Keratinocyte (primary cell): ENCODE measurements around the gene CDCA3. TPM values are rescaled to one million over a fixed set of nuclear protein-coding genes. Genes with fewer than 3 reads are reported as not detected.

Experiments used
- DNase-seq: peaks from one replicate; pipeline ENCODE4 v3.0.0-alpha.2; 2011; ENCODE audit warnings: low read depth, missing footprints, low spot score
- FAIRE-seq: peaks from 2 replicates; lab custom pipeline; 2011; peaks lifted over from hg19 to GRCh38; lab: Jason Lieb, UNC
- H2AFZ ChIP-seq: 2 replicates; pipeline ENCODE4 v1.6.0; 2012; ENCODE audit warnings: low read length, control low read depth, inconsistent platforms; ENCODE audit not compliant: control insufficient read depth
- H3K27ac ChIP-seq: 2 replicates; pipeline ENCODE4 v1.5.1; 2011; ENCODE audit warnings: low read length; ENCODE audit not compliant: control insufficient read depth, insufficient read depth
- H3K27me3 ChIP-seq: 3 replicates; pipeline ENCODE4 v1.6.0; 2011; ENCODE audit warnings: low read length; ENCODE audit not compliant: control insufficient read depth, insufficient read depth; ENCODE audit errors: extremely low read depth
- H3K36me3 ChIP-seq, 2 experiments: 2 replicates in 1 of 2; 3 replicates in 1 of 2; pipeline ENCODE4 v1.5.1; 2011; ENCODE audit warnings: low read length in 2 of 2, mild to moderate bottlenecking in 1 of 2; ENCODE audit not compliant: control insufficient read depth in 2 of 2, insufficient read depth in 2 of 2; ENCODE audit errors: extremely low read depth in 1 of 2
- H3K4me1 ChIP-seq: 3 replicates; pipeline ENCODE4 v1.5.1; 2011; ENCODE audit warnings: low read length; ENCODE audit not compliant: control insufficient read depth, insufficient read depth; ENCODE audit errors: extremely low read depth
- H3K4me2 ChIP-seq: 3 replicates; pipeline ENCODE4 v1.6.0; 2011; ENCODE audit warnings: low read depth, low read length; ENCODE audit not compliant: control insufficient read depth, insufficient read depth; ENCODE audit errors: extremely low read depth
- H3K4me3 ChIP-seq, 3 experiments: fragments of 200-600 bp in 1 of 3; sonication (generic) in 1 of 3; 2 replicates in 2 of 3; 3 replicates in 1 of 3; pipeline ENCODE4 v1.5.1; 2011 to 2016; ENCODE audit warnings: low read length in 3 of 3, mild to moderate bottlenecking in 3 of 3, control low read depth in 2 of 3, inconsistent platforms in 1 of 3, low read depth in 1 of 3, mixed read lengths in 1 of 3, mixed run types in 1 of 3, moderate library complexity in 1 of 3; ENCODE audit not compliant: control insufficient read depth in 2 of 3, insufficient read depth in 2 of 3; ENCODE audit errors: extremely low read depth in 1 of 3
- H3K79me2 ChIP-seq: 2 replicates; pipeline ENCODE4 v1.6.0; 2012; ENCODE audit warnings: low read length; ENCODE audit not compliant: control insufficient read depth, insufficient read depth
- H3K9ac ChIP-seq: 3 replicates; pipeline ENCODE4 v1.6.0; 2011; ENCODE audit warnings: low read length; ENCODE audit not compliant: control insufficient read depth, insufficient read depth; ENCODE audit errors: extremely low read depth
- H3K9me1 ChIP-seq: 3 replicates; pipeline ENCODE4 v1.6.0; 2011; ENCODE audit warnings: low read length; ENCODE audit not compliant: control insufficient read depth, insufficient read depth; ENCODE audit errors: extremely low read depth
- H3K9me3 ChIP-seq: 2 replicates; pipeline ENCODE4 v1.5.1; 2012; ENCODE audit warnings: low read depth, low read length; ENCODE audit not compliant: control insufficient read depth
- H4K20me1 ChIP-seq: 3 replicates; pipeline ENCODE4 v1.6.0; 2011; ENCODE audit warnings: low read length; ENCODE audit not compliant: control insufficient read depth, insufficient read depth; ENCODE audit errors: extremely low read depth
- CTCF ChIP-seq, 3 experiments: IDR thresholded peaks in 1 of 3; conservative IDR thresholded peaks in 1 of 3; optimal IDR thresholded peaks in 1 of 3; 2 replicates in 2 of 3; 3 replicates in 1 of 3; pipeline versions ENCODE3 to v1.5.1; 2011; ENCODE audit warnings: low read length in 3 of 3, mild to moderate bottlenecking in 3 of 3, moderate library complexity in 2 of 3, control low read depth in 1 of 3, inconsistent platforms in 1 of 3; ENCODE audit not compliant: insufficient read depth in 2 of 3; ENCODE audit errors: extremely low read depth in 1 of 3
- EZH2 ChIP-seq: IDR thresholded peaks from one replicate; pipeline ENCODE4 v1.6.1; 2012; ENCODE audit warnings: inconsistent platforms, mild to moderate bottlenecking, low read length, moderate library complexity
- dilution Hi-C: fragments of 300-500 bp; cut with MboI; formaldehyde crosslinking; loops from one replicate; pipeline ENCODE4 v1.7.0; 2020; ENCODE audit warnings: low sequenced_read_pairs; ENCODE audit not compliant: extremely low pct_ligation_motif_present
- polyA plus RNA-seq, 5 experiments: library from polyadenylated mRNA; depleted of rRNA in 3 of 5; stranded (reverse) in 3 of 5; stranded (forward) in 1 of 5; unstranded in 1 of 5; fragments of >200 nt; gene quantifications; 1 replicate in 1 of 5; 2 replicates in 3 of 5; 3 replicates in 1 of 5; pipeline versions ENCODE4 v1.2.1 to v1.2.3, GENCODE V29; 2011 to 2012; ENCODE audit warnings: missing spikeins in 2 of 5, low read depth in 1 of 5, low replicate concordance in 1 of 5

The CDCA3 gene
- polyA plus RNA-seq, 1 donor (not counting 4 experiments of a cell fraction or from before 2014, with no cell fraction given) = 15.0 TPM

DNA sequence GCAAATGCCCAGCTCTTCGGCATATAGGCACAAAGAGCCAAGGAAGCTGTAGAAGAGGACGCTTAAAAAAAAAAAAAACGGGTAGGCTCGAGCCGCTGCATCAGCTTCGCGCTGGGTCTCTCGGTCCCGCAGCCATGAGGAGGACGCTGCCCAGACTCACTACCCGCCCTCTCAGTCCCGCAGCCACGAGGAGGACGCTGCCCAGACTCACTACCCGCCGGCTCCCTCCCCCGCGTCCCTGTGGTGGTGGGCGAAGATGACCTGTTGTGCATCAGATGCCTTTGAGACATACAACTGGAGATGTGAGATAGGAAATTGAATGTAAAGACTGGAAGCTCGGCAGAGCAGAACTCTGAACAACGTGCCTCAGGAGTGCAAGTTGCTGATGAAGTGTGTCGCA is 33.5 kb upstream of the CDCA3 start:
- FAIRE-seq = no peak
- Histone ChIP-seq H3K79me2 (no peaks in the 10 kb centered on the region), H4K20me1 (no peaks in the 10 kb centered on the region), H3K4me1 (no peaks in the 10 kb centered on the region), H3K36me3 (no peaks in the 10 kb centered on the region), H3K27me3 (no peaks in the 10 kb centered on the region), H2AFZ (no peak overlapping the region), H3K4me2 (no peak overlapping the region), H3K27ac (no peak overlapping the region), H3K9me3 (no peaks in the 10 kb centered on the region), H3K9ac (no peak overlapping the region), H3K4me3 (no peak overlapping the region), H3K9me1 (no peaks in the 10 kb centered on the region)
- no peak for DNase-seq
- dilution Hi-C loops = no loop called here
- TF ChIP-seq CTCF (optimal IDR thresholded peaks at IDR 0.05 in 1 of 3, IDR thresholded peaks at IDR 0.05 in 1 of 3, conservative IDR thresholded peaks at IDR 0.05 in 1 of 3; ENCODE audit: extremely low read depth in 1 of 3, insufficient read depth in 2 of 3, low read length in 3 of 3) (no peak), EZH2 (no peak)

- no peak overlapping the region for H3K9ac ChIP-seq
- no peak overlapping the region for H2AFZ ChIP-seq
- FAIRE-seq (no peak), DNase-seq (no peak)
- no peaks in the 10 kb centered on the region for H3K9me1 ChIP-seq
- no peak overlapping the region for H3K4me2 ChIP-seq
- dilution Hi-C loops = no loop called here
- no peak overlapping the region for H3K27ac ChIP-seq
- no peaks in the 10 kb centered on the region for H3K27me3 ChIP-seq
- no peaks in the 10 kb centered on the region for H3K9me3 ChIP-seq
- no peaks in the 10 kb centered on the region for H4K20me1 ChIP-seq
- no peak for TF ChIP-seq EZH2
- TF ChIP-seq CTCF (optimal IDR thresholded peaks at IDR 0.05 in 1 of 3, IDR thresholded peaks at IDR 0.05 in 1 of 3, conservative IDR thresholded peaks at IDR 0.05 in 1 of 3; ENCODE audit: extremely low read depth in 1 of 3, insufficient read depth in 2 of 3, low read length in 3 of 3) = no peak
- H3K4me3 ChIP-seq = no peak overlapping the region
- no peaks in the 10 kb centered on the region for H3K36me3 ChIP-seq
- no peaks in the 10 kb centered on the region for H3K4me1 ChIP-seq
- H3K79me2 ChIP-seq = no peaks in the 10 kb centered on the region
Observed at GRCh38 chr12:6883683-6884082, 32.6 kb upstream of the CDCA3 start.
